HG03460 (cell line): ENCODE results near the gene EGFR.

ENCODE experiments used
- ATAC-seq: cut with Tn5 transposase; IDR thresholded peaks from one replicate; pipeline ENCODE4 v1.9.1; 2021; ENCODE audit not compliant: unreplicated experiment

Gene EGFR

DNA sequence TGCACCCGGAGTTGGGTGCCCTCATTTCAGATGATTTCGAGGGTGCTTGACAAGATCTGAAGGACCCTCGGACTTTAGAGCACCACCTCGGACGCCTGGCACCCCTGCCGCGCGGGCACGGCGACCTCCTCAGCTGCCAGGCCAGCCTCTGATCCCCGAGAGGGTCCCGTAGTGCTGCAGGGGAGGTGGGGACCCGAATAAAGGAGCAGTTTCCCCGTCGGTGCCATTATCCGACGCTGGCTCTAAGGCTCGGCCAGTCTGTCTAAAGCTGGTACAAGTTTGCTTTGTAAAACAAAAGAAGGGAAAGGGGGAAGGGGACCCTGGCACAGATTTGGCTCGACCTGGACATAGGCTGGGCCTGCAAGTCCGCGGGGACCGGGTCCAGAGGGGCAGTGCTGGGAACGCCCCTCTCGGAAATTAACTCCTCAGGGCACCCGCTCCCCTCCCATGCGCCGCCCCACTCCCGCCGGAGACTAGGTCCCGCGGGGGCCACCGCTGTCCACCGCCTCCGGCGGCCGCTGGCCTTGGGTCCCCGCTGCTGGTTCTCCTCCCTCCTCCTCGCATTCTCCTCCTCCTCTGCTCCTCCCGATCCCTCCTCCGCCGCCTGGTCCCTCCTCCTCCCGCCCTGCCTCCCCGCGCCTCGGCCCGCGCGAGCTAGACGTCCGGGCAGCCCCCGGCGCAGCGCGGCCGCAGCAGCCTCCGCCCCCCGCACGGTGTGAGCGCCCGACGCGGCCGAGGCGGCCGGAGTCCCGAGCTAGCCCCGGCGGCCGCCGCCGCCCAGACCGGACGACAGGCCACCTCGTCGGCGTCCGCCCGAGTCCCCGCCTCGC lies at the start of gene EGFR:
Gene EGFR (plus strand): TSS at position 657 of the 830 bp plus-strand sequence. CDS start 261 bp downstream, outside the sequence.
- ATAC-seq = no peak

DNA sequence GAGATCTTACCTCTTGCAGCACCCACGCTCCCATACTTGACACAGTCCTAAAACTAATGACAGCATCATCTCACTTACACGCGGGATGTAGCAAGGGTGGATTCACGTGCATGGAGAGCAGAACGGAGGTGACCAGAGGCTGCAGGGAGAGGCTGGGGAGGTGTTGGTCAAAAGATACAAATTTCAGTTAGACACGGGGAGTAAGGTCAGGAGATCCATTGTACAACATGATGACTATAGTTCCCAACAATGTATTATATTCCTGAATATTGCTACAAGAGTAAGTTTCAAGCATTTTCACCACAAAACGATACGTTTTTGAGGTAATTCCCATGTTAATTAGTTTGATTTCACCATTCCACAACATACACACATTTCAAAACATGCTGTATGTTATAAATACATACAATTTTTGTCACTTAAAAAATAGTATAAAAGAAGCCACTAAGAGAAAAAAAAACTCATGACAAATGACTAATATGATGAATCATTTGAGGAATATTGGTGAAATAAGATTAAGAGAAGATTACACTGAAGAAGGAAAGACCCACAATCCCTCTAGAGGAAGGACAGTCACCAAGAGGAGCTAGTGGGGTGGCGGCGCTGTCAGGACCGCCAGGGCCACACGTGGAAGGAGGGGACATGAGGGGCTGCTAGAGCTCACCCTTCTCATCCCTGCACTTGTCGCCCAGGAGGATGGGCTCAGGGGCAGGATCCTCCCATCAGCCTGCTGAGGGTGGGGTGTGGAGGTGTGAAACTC lies 49.4 kb upstream of the EGFR start:
- ATAC-seq = no peak

DNA sequence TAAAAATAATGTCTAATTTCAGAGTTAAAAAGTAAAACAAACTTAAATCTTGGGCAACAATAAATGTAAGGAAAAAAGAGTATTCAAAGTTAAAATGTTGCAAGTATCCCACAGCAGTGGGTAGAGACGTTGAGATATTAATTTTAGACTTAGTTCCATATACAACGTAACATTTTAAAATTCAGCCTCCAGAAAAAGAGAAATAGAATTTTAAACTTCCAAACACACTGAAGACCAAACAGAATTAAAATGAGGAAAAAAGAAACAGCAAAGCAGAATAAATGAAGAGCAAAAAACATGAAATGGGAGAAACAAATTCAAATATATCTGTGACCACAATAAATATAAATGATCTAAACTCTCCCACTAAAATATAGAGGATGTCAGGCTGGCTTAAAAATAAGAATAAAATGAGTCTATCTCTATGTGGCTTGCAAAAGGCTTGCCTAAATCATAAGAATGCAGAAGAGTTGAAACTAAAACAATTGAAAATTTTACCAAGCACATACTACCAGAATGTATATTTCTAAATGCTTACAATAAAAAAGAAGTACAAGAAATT lies 46.0 kb upstream of the EGFR start:
- ATAC-seq = no peak

DNA sequence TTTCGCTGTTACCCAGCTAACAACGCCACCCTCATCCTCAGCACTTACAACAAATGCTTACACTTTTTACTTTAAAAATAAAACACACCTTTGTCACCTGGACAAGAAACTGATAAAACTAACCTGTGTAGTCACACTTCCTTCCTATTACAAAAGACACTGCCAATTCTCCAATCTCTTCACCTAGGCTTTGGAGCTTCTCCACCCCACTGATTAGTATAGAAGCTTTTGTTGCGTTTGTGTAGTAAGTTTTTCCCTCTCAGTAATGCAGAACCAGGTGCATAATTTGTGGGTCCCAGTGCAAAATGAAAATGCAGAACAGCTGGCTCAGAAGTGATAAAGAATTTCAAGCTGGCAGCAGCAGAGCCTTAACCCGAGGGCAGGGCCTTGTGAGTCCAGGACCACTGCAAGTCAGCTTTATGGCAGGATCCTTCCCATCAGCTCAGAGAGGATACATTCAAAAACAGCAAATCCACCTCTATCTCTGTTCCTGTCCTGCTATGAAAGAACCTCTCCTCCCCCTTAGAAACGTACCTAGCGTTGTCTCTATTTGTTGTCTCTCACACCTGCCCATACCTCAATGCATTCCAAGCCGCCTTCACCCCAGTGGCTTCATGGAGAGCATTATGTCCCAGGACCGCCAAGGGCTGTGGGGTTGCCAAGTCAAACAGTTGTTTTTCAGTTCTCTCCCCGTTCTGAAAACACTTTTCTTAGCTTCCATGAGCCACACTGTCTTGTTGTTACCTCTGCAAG lies 40.3 kb upstream of the EGFR start:
- ATAC-seq = no peak

DNA sequence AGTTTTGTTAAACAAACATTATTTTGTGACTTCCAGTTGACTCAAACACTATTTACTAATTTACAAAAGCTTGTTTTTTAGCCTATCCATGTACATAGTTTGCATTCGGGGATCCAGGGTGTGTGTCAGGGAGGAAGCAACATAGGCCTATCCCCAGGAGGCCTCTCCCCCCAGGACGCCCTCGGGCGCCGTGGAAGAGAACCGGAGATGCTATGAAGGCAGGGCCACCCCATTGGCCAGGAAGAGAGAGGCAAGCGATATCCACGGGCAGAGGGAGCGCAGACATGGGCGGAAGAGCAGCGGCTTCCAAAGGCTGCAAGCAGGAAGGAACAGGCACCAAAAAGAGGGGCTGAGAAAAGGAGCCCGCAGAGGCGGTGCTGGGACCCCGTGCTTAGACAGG lies 38.3 kb upstream of the EGFR start:
- no peak for ATAC-seq

DNA sequence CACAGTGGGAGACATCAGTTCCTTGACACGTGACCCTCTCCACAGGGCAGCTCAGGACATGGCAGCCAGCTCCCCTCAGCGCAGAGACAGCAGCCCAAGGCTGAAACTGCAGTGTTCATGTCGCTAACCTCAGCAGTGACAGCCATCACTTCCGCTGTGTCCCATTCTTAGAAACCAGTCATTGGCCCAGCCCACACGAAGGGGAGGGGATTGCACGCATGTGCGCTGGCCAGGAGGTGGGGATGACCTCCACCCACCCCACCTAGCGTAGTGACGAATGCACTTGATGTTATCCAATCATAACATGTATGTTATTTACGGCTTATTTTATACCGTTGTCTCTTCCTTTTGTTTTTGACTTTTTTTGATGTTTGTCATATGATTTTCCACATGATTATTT lies 36.9 kb upstream of the EGFR start:
- no peak for ATAC-seq

DNA sequence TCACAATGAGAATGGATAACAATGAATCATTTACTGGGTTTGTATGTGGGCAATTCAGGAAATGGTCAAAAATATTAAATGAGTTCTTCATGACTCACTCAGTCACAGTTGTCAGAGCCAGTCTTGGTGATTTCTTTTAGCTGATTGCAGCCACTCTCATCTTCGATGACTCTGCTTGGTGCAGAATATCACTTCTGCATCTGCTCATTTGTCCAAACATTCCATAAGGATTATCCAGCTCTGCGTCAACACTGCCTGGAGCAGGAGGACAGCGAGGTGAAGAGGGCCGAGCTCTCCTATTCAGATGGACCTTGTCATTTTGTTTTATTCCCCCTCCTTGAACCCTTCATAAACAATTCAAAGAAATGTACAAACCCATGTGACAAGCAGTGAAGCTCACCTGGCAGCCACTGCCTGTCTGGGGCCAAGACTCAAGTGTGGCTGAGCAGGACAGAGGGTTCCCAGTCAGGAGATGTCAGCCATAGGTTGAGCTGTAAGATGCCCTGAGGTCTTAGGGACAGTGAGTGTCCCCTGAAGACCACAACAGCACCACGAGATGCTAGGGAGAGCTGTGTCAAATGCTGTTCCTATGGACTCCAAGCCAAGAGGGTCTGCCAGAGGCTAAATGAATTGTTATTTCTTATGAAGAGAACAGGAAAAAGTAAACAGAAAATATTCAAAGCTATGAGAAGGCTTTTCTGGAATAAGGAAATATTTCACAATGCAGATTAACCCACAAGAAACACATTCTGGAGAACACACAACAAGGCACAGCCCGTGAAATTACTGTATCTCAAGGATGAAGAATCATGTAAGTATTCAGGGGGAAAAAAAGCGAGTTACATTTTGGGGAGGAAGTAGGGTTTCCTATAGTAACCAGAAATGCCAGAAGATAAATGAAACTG lies 33.1 kb upstream of the EGFR start:
- ATAC-seq = no peak

DNA sequence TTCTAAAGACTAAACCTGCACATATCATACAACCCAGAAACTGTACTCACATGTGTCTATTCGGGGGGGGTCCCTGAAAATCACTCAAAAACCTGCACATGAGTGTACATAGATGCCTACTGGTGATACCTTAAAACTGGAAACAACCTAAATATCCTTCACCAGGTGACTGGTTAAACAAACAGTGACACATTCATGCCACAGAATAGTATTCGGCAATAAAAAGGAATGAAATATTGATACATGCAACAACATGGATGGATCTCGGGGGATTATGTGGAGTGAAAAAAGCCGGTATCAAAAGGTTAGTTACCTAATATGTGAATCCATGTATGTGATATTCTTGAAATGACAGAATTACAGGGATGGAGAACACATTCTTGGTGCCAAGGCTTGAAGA lies 32.1 kb upstream of the EGFR start:
- no peak for ATAC-seq

DNA sequence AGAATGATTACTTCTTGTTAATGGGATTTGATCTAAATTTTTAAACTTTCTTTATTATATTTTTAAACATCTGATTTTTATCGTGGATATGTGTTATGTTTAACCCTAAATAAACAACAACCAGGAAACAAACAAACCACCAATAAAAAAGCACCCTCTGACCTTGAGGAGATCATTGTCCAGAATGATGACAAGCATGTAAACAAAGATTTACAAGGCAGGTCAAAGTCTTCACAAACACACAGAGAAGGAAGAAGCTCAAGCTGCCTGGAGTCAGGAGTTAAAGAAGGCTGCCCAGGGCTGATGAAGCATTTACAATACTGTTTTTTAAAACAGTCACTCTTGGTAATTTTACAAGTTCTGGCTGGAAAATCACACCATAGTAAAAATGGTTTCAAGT lies 31.0 kb upstream of the EGFR start:
- ATAC-seq = no peak

DNA sequence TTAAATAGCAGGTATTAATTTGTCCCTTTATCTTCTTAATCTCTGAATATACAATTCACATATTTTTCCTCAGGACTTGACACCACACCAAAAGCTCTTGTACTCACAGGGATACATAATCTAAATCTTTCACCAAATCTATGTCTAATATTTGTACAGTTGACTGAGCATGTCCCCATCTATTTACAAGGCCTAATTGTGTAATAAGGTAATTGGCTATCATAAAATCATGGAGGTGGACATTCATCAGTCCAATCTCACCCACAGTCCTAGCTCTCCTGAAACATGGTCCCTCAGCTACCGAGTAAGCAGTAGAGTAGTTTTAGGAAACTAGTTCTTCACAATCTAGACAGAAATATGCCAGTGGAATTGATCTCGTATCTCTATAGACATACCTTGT lies 30.3 kb upstream of the EGFR start:
- no peak for ATAC-seq

DNA sequence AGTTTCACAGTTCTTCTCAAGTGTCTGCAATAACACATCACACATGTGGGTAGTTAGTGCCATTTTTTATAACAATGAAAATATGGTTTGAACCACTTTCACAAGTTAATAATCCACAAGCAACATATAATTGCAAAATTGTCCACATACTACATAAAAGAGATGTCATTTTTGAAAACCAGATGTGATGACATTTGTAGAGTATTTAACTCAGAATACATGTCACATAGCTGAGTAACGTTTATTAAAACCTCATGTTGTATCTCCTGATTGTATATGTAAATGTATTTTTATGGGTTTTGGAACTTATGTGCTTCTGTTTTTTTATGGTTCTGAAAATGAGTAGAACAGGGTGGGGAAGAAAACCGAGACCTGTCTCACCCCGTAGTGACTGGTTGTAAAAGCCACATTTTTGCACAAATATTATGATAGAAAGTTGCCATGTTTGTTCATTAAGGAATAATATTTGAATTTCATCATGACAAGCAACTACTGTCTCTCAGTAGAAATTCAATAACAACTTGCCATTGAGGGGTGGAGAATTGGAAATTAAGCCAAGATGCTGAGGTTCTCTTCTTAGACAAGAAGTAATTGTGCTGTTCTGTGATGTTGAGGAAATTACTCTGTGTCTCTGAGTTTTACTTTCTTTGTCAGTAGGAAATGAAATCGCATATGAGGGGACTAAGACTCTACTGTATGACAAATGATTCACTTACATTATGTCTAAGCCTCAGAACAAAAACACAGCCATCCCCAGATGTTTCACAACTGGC lies 29.2 kb upstream of the EGFR start:
- no peak for ATAC-seq

DNA sequence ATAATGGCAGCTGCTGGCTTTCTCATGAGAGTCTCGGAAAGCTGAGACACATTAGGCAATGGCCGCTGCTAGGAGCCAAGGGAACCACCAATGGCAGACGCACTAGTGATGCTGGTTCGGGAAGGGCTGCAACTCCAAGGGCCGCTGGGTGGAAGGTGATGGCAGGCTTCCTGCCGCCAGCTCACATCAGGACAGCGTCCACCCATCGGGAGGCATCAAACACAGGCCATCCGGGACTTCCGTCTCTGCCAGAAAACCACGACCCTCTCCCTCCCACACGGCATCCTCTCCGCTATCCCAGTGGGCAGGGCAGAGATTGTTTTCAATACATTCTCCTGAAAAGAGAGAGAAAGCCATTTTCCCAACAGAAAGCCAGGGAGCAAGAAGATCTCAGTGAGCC lies 27.5 kb upstream of the EGFR start:
- ATAC-seq = no peak

DNA sequence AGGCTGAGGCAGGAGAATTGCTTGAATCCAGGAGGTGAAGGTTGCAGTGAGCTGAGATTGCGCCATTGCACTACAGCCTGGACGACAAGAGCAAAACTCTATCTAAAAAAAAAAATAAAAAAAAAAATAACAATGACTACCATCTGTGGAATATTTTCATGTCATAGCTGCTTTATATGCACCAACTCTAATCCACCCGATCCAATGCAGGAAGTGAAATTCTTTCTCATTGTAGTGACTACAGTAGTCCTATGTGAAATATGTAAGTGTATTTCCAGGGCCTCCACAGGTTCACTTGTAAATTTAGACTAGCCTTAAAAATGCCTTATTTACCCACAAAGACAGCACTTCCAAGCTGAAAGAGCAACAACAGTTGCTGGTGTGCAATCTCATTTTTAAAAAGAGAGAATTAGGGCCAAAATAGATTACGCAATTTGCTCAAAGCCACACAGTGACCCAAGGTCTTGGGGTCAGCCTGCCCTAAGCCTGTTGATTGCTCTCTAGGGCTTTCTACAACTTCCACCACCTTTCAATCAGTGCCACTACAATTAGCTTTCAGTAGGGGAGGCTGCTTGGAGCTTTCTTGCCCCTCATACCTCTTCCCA lies 25.8 kb upstream of the EGFR start:
- no peak for ATAC-seq

DNA sequence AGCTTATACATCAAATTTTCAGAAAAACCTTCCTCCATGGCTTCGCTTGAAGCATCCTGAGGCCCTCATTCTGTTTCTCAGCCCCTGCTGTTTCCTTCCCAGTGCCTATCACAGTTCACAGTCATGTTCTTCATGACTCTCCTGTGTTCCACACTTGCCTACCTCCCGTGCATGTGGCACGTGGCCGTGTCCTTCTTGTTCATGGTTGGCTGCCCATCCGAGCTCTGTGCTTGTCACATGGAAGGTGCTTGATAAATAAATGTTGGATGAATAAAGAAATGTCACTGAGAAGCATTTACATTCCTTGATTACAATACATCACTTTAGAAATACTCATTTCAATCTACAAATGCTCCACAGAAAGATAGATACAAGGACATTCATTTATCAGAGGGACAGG lies 23.7 kb upstream of the EGFR start:
- no peak for ATAC-seq

DNA sequence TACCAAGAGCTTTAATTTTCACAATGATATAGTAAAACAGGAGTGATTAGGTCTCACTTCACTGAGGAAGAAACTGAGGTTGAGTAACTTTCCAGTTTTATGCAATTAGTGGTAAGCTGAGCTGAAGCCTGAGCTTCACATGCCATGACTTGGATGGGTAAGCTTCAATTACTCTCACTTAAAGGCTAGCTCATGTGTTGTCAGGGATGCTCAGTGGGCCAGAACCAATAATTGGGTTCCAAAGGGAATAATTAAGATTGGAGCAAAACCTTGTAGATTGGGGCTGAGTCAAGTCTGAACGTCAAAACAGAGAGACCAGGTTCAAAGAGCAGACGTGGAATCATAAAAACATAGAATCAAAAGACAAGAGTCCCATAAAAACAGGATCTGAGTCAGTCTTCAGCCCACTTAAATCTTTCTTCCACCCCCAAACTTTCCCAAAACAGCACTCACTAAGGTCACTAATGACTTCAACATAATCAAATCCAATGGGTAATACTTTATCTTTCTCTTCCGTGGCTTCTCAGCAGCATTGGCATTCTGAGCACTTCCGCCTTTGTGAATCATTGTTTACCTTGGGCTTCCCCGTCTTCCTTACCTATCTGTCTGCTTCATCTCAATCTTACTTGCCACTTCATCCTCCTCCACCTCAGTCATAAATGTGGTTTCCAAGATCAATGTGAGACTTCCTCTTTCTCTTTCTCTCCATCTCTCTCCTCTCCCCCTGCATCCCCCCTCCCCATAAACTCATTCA lies 23.0 kb upstream of the EGFR start:
- peak; percentile 90 for ATAC-seq

DNA sequence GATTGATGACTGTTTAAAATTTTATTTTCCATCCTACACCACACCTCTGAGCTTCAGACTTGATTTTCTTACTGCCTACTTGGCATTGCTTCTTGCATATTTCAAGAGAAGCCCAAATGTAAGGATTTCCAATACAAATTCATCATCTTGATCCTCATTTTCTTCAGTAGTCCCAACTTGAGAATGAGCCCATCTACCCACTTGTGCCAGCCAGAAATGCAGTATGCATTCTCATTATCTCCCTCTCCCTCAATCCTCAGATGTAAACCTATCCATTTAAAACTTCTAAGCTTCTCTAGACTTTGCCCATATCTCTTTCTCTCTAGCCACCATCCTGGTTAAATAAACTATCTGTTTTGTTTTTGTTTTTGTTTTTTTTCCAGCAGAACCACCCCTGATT lies 22.4 kb upstream of the EGFR start:
- ATAC-seq = no peak

DNA sequence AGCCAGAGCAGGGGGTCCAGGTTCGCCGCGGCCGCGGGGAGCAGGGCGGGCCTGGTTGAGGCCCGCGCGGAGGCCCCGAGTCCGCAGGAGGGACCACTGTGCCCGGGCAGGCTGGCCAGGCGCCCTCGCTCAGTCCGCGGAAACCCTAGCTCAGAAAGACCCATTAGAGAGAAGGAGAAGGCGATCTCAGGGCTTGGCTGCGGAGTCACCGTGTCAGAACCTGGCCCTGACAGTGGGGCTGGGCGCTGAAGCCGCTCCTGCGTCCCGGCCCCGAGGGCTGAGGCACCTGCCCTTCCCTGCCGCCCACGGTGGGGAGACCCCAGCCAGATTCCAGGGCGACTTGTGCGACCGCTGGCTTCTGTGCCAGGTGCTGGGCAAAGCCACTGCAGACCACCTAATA lies 14.2 kb upstream of the EGFR start:
- no peak for ATAC-seq

DNA sequence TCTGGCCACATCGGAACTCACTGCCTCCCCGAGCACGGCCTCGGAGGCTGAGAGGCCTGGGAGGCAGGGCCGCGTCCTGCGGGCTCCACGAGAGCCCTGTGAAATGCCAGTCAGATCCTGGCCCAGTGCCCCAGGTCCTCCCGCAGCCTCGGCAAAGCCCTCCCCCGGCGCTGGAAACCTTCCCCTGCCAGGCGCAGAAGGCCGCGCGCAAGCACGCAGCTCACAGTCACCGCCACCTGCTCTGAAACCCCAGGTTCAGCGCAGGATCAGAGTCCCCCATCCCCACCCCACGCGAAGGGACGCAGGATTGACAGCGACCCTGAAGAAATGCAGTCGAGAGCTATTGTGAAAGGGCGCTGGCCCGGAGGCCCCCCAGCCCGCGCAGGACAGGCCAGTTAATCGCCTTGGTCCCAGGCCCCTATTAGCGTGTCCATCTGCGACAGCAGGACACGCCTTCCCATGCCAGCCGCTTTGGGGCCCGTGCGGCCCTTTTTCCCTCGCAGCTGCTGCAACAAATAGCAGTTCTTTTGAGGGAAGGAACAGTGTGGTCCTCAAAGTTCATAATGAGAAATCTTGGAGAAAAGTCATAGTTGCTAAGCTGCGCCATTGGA lies 13.5 kb upstream of the EGFR start:
- ATAC-seq = no peak
